ENCODE results near the gene PTPN22.

Gene PTPN22

GRCh38 chr1:113846391-113847035 lies 25.0 kb downstream of the PTPN22 start:
- DNase-seq = no peak

GRCh38 chr1:113836534-113836933 lies 35.0 kb downstream of the PTPN22 start:
- DNase-seq = no peak

- DNase-seq = peak; percentile 60
Observed at GRCh38 chr1:113835686-113836290, 35.7 kb downstream of the PTPN22 start.

- no peak for DNase-seq
Observed at GRCh38 chr1:113834716-113835115, 36.8 kb downstream of the PTPN22 start.

- peak; percentile 75 for DNase-seq
Observed at GRCh38 chr1:113830039-113830438, 41.5 kb downstream of the PTPN22 start.

GRCh38 chr1:113821916-113822315 lies 49.6 kb downstream of the PTPN22 start:
- no peak for DNase-seq

- no peak for DNase-seq
Observed at GRCh38 chr1:113818578-113818977, 52.9 kb downstream of the PTPN22 start.

GRCh38 chr1:113813218-113813617 lies 58.3 kb downstream of the PTPN22 start:
- no peak for DNase-seq

GRCh38 chr1:113812661-113813135 lies 58.8 kb downstream of the PTPN22 start:
- DNase-seq = no peak

GRCh38 chr1:113811888-113812660 lies 59.4 kb downstream of the PTPN22 start, which contains the start of gene RSBN1:
Gene RSBN1 (minus strand): TSS chr1:113812476. CDS start chr1:113812412, 64 bp downstream.
- peak; percentile 100 for DNase-seq

GRCh38 chr1:113811156-113811887 lies 60.2 kb downstream of the PTPN22 start:
- DNase-seq = no peak

GRCh38 chr1:113809670-113810602 lies 61.6 kb downstream of the PTPN22 start:
- DNase-seq = no peak

GRCh38 chr1:113808450-113809195 lies 62.9 kb downstream of the PTPN22 start:
- DNase-seq = peak; percentile 43

- DNase-seq = no peak
Observed at GRCh38 chr1:113805639-113806038, 65.9 kb downstream of the PTPN22 start.

GRCh38 chr1:113805256-113805531 lies 66.3 kb downstream of the PTPN22 start:
- no peak for DNase-seq

- DNase-seq = peak; percentile 64
Observed at GRCh38 chr1:113804421-113805255, 66.9 kb downstream of the PTPN22 start.

GRCh38 chr1:113802367-113803007 lies 69.0 kb downstream of the PTPN22 start:
- no peak for DNase-seq

GRCh38 chr1:113800487-113800886 lies 71.0 kb downstream of the PTPN22 start:
- no peak for DNase-seq

- no peak for DNase-seq
Observed at GRCh38 chr1:113797472-113797871, 74.0 kb downstream of the PTPN22 start.

All from fibroblast of skin of right biceps (primary cell).